Measurements from ENCODE around the gene P2RY2.

P2RY2 gene

DNA sequence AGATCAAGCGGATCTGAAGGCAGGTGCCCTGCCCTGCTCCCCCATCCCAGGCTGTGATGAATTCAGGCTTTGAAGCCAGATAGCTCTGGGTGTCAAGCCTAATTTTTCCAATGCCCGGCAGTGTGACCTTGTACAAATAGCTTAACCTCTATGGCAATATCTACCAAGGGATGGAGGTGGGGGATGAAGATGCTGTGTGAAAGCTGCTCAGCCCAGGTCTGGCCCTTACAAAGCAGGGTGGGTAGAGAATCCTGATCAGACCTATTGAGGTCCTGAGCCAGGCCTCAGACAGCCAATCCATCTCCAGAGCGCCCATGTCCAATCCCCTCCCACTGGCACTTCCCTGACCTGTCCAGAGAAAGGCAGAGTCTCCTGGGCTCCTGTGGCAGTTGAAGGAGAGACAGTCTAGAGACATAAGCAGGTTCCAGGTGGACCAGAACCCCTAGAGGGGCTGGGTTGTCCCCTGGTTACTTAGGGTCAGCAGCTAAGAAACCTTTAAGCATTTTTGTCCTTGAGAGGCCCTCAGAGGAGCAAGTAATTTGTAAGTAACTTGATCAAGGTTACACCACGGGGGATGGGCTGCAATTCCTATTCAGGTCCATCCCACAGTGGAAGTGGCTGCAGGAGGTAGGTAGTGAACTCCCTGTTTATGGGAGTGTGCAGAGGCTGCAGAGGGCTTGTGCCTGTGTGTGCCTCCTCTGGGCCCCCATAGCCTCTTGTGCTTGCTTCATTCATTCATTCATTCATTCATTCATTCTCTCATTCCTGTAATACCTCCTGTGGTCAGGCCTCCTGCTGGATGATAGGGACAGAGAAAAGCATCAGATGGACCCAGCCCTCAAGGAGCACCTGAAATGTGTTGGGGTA, 10.4 kb downstream of the P2RY2 start:
- no peak overlapping the region for H2AK5ac ChIP-seq (ENCODE audit: low read depth, low read length)
- no peak overlapping the region for H3K4me3 ChIP-seq (ENCODE audit: low read length in 2 of 2)
- no peak overlapping the region for H2BK12ac ChIP-seq (ENCODE audit: low read length)
- H2BK5ac ChIP-seq (ENCODE audit: low read length), result no peak overlapping the region
- H3K27ac ChIP-seq (replicated peaks; ENCODE audit: low read length), result no peak overlapping the region
- no peak overlapping the region for H3K18ac ChIP-seq (ENCODE audit: low read length)
- no peak overlapping the region for H4K8ac ChIP-seq (ENCODE audit: low read depth, low read length)
- H3K36me3 ChIP-seq (replicated peaks in 1 of 2; ENCODE audit: control insufficient read depth in 2 of 2, insufficient read depth in 2 of 2, low read length in 2 of 2), result no peaks in the 10 kb centered on the region
- no peak overlapping the region for H3K9ac ChIP-seq (ENCODE audit: low read depth, low read length, poor library complexity)
- peaks cover 0 to 7% of the 10 kb centered on the region in 2 donors for H3K4me1 ChIP-seq (ENCODE audit: control insufficient read depth in 2 of 2, insufficient read depth in 1 of 2, low read depth in 1 of 2, low read length in 2 of 2)
- no peak overlapping the region for H2BK120ac ChIP-seq (ENCODE audit: low read depth, low read length)
- H3K27me3 ChIP-seq (ENCODE audit: control insufficient read depth in 3 of 3, insufficient read depth in 3 of 3, low read depth in 1 of 3, low read length in 3 of 3), result peaks cover 0 to 51% (median 0%) of the 10 kb centered on the region in 3 experiments
- H3K4ac ChIP-seq (ENCODE audit: low read length), result no peak overlapping the region
- H3K79me1 ChIP-seq (ENCODE audit: low read depth, low read length), result peaks cover 2% of the 10 kb centered on the region
- no CpG with 5 or more reads among the region's 4 CpGs for WGBS, 2 donors (ENCODE audit: extremely low coverage in 2 of 2, insufficient read length in 2 of 2, insufficient replicate concordance in 1 of 2)
- no peak overlapping the region for H3K4me2 ChIP-seq (ENCODE audit: insufficient read depth, low read length, poor library complexity, severe bottlenecking)
- H4K91ac ChIP-seq (ENCODE audit: low read depth, low read length, poor library complexity), result no peak overlapping the region
- no peak overlapping the region for H2BK15ac ChIP-seq (ENCODE audit: low read length)
- no peak overlapping the region for H2AFZ ChIP-seq (ENCODE audit: low read length)
- no peak overlapping the region for H3K23ac ChIP-seq (ENCODE audit: low read depth, low read length, poor library complexity)
- DNase-seq (ENCODE audit: low spot score), result no peak
- no peak overlapping the region for H3K14ac ChIP-seq (ENCODE audit: low read length)
- H3K9me3 ChIP-seq (replicated peaks in 1 of 2; ENCODE audit: control insufficient read depth in 2 of 2, insufficient read depth in 1 of 2, low read depth in 1 of 2, low read length in 2 of 2), result no peaks in the 10 kb centered on the region

DNA sequence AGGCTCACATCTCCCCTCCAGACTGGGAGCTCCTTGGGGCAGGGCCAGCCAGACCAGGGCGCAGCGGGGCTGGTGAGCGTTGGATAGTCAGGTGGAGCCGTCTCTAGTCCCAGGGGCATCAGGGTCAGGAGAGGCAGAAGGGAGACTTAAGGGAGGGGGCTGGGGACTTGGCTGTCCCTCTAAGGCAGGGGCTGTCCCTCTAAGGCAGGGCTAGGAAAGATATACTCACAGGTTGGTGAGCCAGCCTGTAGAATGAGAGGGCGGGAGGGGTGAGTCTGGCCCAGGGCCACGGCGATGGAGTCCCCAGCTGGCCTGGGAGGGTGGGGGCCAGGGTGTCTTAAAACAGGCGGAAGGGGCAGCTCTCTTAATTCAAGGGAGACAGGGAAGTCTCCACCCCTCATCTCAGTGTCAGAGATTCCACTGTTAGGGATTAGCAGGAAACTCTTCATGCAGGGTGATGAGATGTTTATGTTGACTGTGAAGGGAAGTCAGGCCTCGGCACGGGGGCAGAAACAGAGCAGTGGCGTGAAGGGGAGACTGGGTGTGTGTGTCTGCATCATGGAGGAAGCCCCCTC, 11.3 kb downstream of the P2RY2 start:
- Histone ChIP-seq H2BK5ac (ENCODE audit: low read length) (no peak overlapping the region), H3K27me3 (ENCODE audit: control insufficient read depth in 3 of 3, insufficient read depth in 3 of 3, low read depth in 1 of 3, low read length in 3 of 3) (peaks cover 0 to 42% (median 0%) of the 10 kb centered on the region in 3 experiments), H3K36me3 (replicated peaks in 1 of 2; ENCODE audit: control insufficient read depth in 2 of 2, insufficient read depth in 2 of 2, low read length in 2 of 2) (no peaks in the 10 kb centered on the region), H3K14ac (ENCODE audit: low read length) (no peak overlapping the region), H3K18ac (ENCODE audit: low read length) (peak overlapping the region; percentile 6), H3K23ac (ENCODE audit: low read depth, low read length, poor library complexity) (no peak overlapping the region), H3K4me2 (ENCODE audit: insufficient read depth, low read length, poor library complexity, severe bottlenecking) (no peak overlapping the region), H4K8ac (ENCODE audit: low read depth, low read length) (no peak overlapping the region), H2AK5ac (ENCODE audit: low read depth, low read length) (peak overlapping the region; percentile 12), H3K9me3 (replicated peaks in 1 of 2; ENCODE audit: control insufficient read depth in 2 of 2, insufficient read depth in 1 of 2, low read depth in 1 of 2, low read length in 2 of 2) (no peaks in the 10 kb centered on the region), H2BK12ac (ENCODE audit: low read length) (no peak overlapping the region), H2BK15ac (ENCODE audit: low read length) (no peak overlapping the region), H3K4me3 (ENCODE audit: low read length in 2 of 2) (no peak overlapping the region), H3K9ac (ENCODE audit: low read depth, low read length, poor library complexity) (no peak overlapping the region), H3K4me1 (ENCODE audit: control insufficient read depth in 2 of 2, insufficient read depth in 1 of 2, low read depth in 1 of 2, low read length in 2 of 2) (peaks cover 0 to 7% of the 10 kb centered on the region in 2 donors), H3K79me1 (ENCODE audit: low read depth, low read length) (peaks cover 2% of the 10 kb centered on the region), H4K91ac (ENCODE audit: low read depth, low read length, poor library complexity) (no peak overlapping the region), H3K4ac (ENCODE audit: low read length) (no peak overlapping the region), H2BK120ac (ENCODE audit: low read depth, low read length) (no peak overlapping the region), H2AFZ (ENCODE audit: low read length) (peak overlapping the region; percentile 8), H3K27ac (replicated peaks; ENCODE audit: low read length) (no peak overlapping the region)
- DNase-seq (ENCODE audit: low spot score), result no peak
- no CpG with 5 or more reads among the region's 11 CpGs for WGBS, 2 donors (ENCODE audit: extremely low coverage in 2 of 2, insufficient read length in 2 of 2, insufficient replicate concordance in 1 of 2)

DNA sequence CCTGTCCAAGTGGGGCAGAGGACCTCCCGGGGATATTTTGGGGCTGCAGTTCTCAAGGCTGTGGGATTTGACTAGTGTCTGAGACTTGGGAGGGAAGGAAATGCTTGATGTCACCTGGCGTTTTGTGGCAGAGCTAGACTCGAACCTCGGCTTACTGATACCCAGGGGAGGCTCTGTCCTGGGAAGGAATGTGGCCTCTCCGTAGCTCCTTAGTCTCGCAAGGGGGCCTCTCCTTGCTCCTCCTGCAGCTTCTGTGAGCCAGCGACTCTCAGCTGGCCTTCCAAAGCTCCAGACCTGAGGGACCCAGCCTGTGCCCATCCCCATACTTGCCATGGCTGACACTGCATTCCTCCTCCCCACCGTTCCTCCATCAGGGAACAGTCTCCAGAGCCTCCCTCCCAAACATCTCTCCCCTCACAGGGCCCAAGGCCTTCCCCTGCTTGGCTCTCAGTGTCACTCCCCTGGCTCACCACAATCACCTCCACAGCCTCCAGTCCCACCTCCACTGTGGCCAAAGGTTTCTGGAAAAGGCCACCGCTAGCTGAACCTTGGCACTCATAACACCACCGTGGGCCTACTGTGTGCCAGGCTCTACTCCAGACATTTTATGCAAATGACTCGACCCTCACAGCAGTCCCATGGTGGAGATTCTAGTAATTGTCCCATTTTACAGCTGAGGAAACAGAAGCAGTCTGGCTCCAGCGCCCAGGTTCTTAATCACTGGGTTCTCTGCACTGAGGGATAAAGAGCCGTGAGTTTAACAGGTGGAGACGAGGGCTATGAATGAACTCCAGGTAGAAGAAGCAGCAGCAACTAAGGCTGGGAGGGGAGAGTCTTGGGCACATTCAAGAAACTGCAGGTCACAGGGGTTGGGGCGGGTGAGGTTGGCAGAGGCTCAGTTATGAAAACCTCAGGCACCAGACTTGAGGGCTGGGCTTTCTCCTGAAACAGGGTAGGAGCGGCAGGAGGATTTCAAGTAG, 12.1 kb downstream of the P2RY2 start:
- Histone ChIP-seq H4K91ac (ENCODE audit: low read depth, low read length, poor library complexity) (no peak overlapping the region), H3K23ac (ENCODE audit: low read depth, low read length, poor library complexity) (peak overlapping the region; percentile 58), H3K27me3 (ENCODE audit: control insufficient read depth in 3 of 3, insufficient read depth in 3 of 3, low read depth in 1 of 3, low read length in 3 of 3) (peaks cover 0 to 35% (median 0%) of the 10 kb centered on the region in 3 experiments), H3K14ac (ENCODE audit: low read length) (peak overlapping the region; percentile 67), H4K8ac (ENCODE audit: low read depth, low read length) (no peak overlapping the region), H2BK5ac (ENCODE audit: low read length) (no peak overlapping the region), H3K36me3 (replicated peaks in 1 of 2; ENCODE audit: control insufficient read depth in 2 of 2, insufficient read depth in 2 of 2, low read length in 2 of 2) (no peaks in the 10 kb centered on the region), H3K18ac (ENCODE audit: low read length) (peak overlapping the region; percentile 11), H3K4me2 (ENCODE audit: insufficient read depth, low read length, poor library complexity, severe bottlenecking) (no peak overlapping the region), H3K4me3 (ENCODE audit: low read length in 2 of 2) (no peak overlapping the region), H2BK120ac (ENCODE audit: low read depth, low read length) (peak overlapping the region; percentile 57), H2BK12ac (ENCODE audit: low read length) (no peak overlapping the region), H2AFZ (ENCODE audit: low read length) (peak overlapping the region; percentile 8), H2AK5ac (ENCODE audit: low read depth, low read length) (peak overlapping the region; percentile 12), H2BK15ac (ENCODE audit: low read length) (no peak overlapping the region), H3K4ac (ENCODE audit: low read length) (no peak overlapping the region), H3K9ac (ENCODE audit: low read depth, low read length, poor library complexity) (no peak overlapping the region), H3K4me1 (ENCODE audit: control insufficient read depth in 2 of 2, insufficient read depth in 1 of 2, low read depth in 1 of 2, low read length in 2 of 2) (peaks cover 0 to 7% of the 10 kb centered on the region in 2 donors), H3K9me3 (replicated peaks in 1 of 2; ENCODE audit: control insufficient read depth in 2 of 2, insufficient read depth in 1 of 2, low read depth in 1 of 2, low read length in 2 of 2) (no peaks in the 10 kb centered on the region), H3K79me1 (ENCODE audit: low read depth, low read length) (peaks cover 5% of the 10 kb centered on the region), H3K27ac (replicated peaks; ENCODE audit: low read length) (no peak overlapping the region)
- no CpG with 5 or more reads among the region's 16 CpGs for WGBS, 2 donors (ENCODE audit: extremely low coverage in 2 of 2, insufficient read length in 2 of 2, insufficient replicate concordance in 1 of 2)
- DNase-seq (ENCODE audit: low spot score), result no peak
